WTC11 (cell line): ENCODE data around the gene SBNO1. TPM values are rescaled to one million over a fixed set of nuclear protein-coding genes. Genes with fewer than 3 reads are reported as not detected.

Experiments
- ATAC-seq: fragments of 200-7000 bp; cut with Tn5 transposase; 2 replicates; pipeline ENCODE4 v1.10.0; 2021; ENCODE audit warnings: mild to moderate bottlenecking, moderate library complexity
- CTCF ChIA-PET: fragments of 300-600 bp; sonication (Branson Sonifier 250); formaldehyde crosslinking; loops from one replicate; lab custom pipeline; 2021; ENCODE audit warnings: antibody characterized with exemption; lab: Charles Lee
- POLR2A ChIA-PET: fragments of 350-600 bp; sonication (Branson Sonifier 250); formaldehyde crosslinking; loops from one replicate; lab custom pipeline; 2021; ENCODE audit warnings: antibody characterized with exemption; lab: Charles Lee
- DNase-seq: peaks from one replicate; pipeline ENCODE4 v3.0.0; 2021; ENCODE audit warnings: low spot score
- H3K27ac Mint-ChIP-seq: 2 replicates; pipeline ENCODE4 v1.8.0; 2021; ENCODE audit warnings: mixed read lengths
- H3K27me3 Mint-ChIP-seq: 2 replicates; pipeline ENCODE4 v1.8.0; 2021; ENCODE audit warnings: low read depth, mild to moderate bottlenecking, moderate library complexity, mixed read lengths
- H3K36me3 Mint-ChIP-seq: 2 replicates; pipeline ENCODE4 v1.8.0; 2021; ENCODE audit warnings: mixed read lengths
- H3K4me1 Mint-ChIP-seq: 2 replicates; pipeline ENCODE4 v1.8.0; 2022; ENCODE audit warnings: mixed read lengths
- H3K4me3 Mint-ChIP-seq: 2 replicates; pipeline ENCODE4 v1.8.0; 2021; ENCODE audit warnings: mild to moderate bottlenecking, moderate library complexity, mixed read lengths
- H3K9me3 Mint-ChIP-seq: 2 replicates; pipeline ENCODE4 v1.8.0; 2021; ENCODE audit warnings: mixed read lengths
- ATF2 ChIP-seq: sonication (generic); formaldehyde crosslinking; IDR thresholded peaks from 2 replicates; pipeline ENCODE4 v1.8.1; 2022; ENCODE audit warnings: low read depth, missing genetic modification reagents, borderline replicate concordance
- CREB1 ChIP-seq: sonication (generic); formaldehyde crosslinking; IDR thresholded peaks from 2 replicates; pipeline ENCODE4 v1.8.0; 2023; ENCODE audit warnings: mild to moderate bottlenecking, missing genetic modification reagents
- ELF4 ChIP-seq: sonication (generic); formaldehyde crosslinking; IDR thresholded peaks from 2 replicates; pipeline ENCODE4 v1.8.1; 2022; ENCODE audit warnings: low read depth, mild to moderate bottlenecking, moderate library complexity, missing genetic modification reagents
- FOXJ3 ChIP-seq: sonication (generic); formaldehyde crosslinking; IDR thresholded peaks from 2 replicates; pipeline ENCODE4 v1.9.0; 2021; ENCODE audit warnings: missing genetic modification reagents, mild to moderate bottlenecking, borderline replicate concordance
- GABPB1 ChIP-seq: sonication (generic); formaldehyde crosslinking; IDR thresholded peaks from 2 replicates; pipeline ENCODE4 v1.8.1; 2023; ENCODE audit warnings: mild to moderate bottlenecking, missing genetic modification reagents
- HMGA2 ChIP-seq: fragments of 250-450 bp; sonication (Bioruptor Pico); IDR thresholded peaks from 2 replicates; pipeline ENCODE4 v1.4.0; 2021; ENCODE audit warnings: mild to moderate bottlenecking, moderate library complexity
- HMGXB4 ChIP-seq: sonication (generic); formaldehyde crosslinking; IDR thresholded peaks from 2 replicates; pipeline ENCODE4 v1.8.1; 2023; ENCODE audit warnings: mild to moderate bottlenecking, moderate library complexity, missing genetic modification reagents
- IRF1 ChIP-seq: sonication (generic); formaldehyde crosslinking; IDR thresholded peaks from 2 replicates; pipeline ENCODE4 v1.8.0; 2023; ENCODE audit warnings: missing genetic modification reagents
- NR1H2 ChIP-seq: sonication (generic); formaldehyde crosslinking; IDR thresholded peaks from 2 replicates; pipeline ENCODE4 v1.9.0; 2021; ENCODE audit warnings: mild to moderate bottlenecking, moderate library complexity, missing genetic modification reagents
- NR2C2 ChIP-seq: sonication (generic); formaldehyde crosslinking; IDR thresholded peaks from 2 replicates; pipeline ENCODE4 v1.8.0; 2022; ENCODE audit warnings: mild to moderate bottlenecking, missing genetic modification reagents
- PRDM15 ChIP-seq: sonication (generic); formaldehyde crosslinking; IDR thresholded peaks from 2 replicates; pipeline ENCODE4 v1.8.0; 2022; ENCODE audit warnings: missing genetic modification reagents
- TCF7 ChIP-seq: sonication (generic); formaldehyde crosslinking; IDR thresholded peaks from 2 replicates; pipeline ENCODE4 v1.8.0; 2022; ENCODE audit warnings: mild to moderate bottlenecking, low read depth, missing genetic modification reagents, moderate library complexity
- TEAD4 ChIP-seq: sonication (generic); formaldehyde crosslinking; IDR thresholded peaks from 2 replicates; pipeline ENCODE4 v1.8.0; 2022; ENCODE audit warnings: mild to moderate bottlenecking, missing genetic modification reagents
- USF2 ChIP-seq: sonication (generic); formaldehyde crosslinking; IDR thresholded peaks from 2 replicates; pipeline ENCODE4 v1.8.1; 2023; ENCODE audit warnings: mild to moderate bottlenecking, missing genetic modification reagents, moderate library complexity
- ZNF219 ChIP-seq: sonication (generic); formaldehyde crosslinking; IDR thresholded peaks from 2 replicates; pipeline ENCODE4 v1.8.0; 2023; ENCODE audit warnings: missing genetic modification reagents, mild to moderate bottlenecking, borderline replicate concordance
- ZNF232 ChIP-seq: sonication (generic); formaldehyde crosslinking; IDR thresholded peaks from 2 replicates; pipeline ENCODE4 v1.8.0; 2022; ENCODE audit warnings: mild to moderate bottlenecking, missing genetic modification reagents
- ZNF396 ChIP-seq: fragments of 250-450 bp; sonication (Bioruptor Pico); IDR thresholded peaks from 2 replicates; pipeline ENCODE4 v1.8.0; 2021; ENCODE audit warnings: mild to moderate bottlenecking, moderate library complexity, borderline replicate concordance
- ZNF532 ChIP-seq: fragments of 250-450 bp; sonication (Bioruptor Pico); IDR thresholded peaks from 2 replicates; pipeline ENCODE4 v1.9.0; 2021; ENCODE audit warnings: mild to moderate bottlenecking, borderline replicate concordance
- ZSCAN18 ChIP-seq: fragments of 250-450 bp; sonication (Bioruptor Pico); IDR thresholded peaks from 2 replicates; pipeline ENCODE4 v2.1.2; 2022; ENCODE audit warnings: mild to moderate bottlenecking, moderate library complexity
- total RNA-seq: library from RNA; stranded (reverse); gene quantifications from 3 replicates; pipeline ENCODE4 v1.2.3, GENCODE V29; 2021

SBNO1 gene
- total RNA-seq, 1 experiment from 2014 or later, result 52.2 TPM

- ATAC-seq, result no peak
- no peak for DNase-seq
- Mint-ChIP-seq H3K4me1 (peaks cover 13% of the 10 kb centered on the region), H3K9me3 (no peaks in the 10 kb centered on the region), H3K4me3 (no peak overlapping the region), H3K36me3 (no peaks in the 10 kb centered on the region)
- CTCF ChIA-PET, result interaction anchor here (0.7 kb wide), 1 partner anchor 1119 kb away, joined by 5 read pairs; no protein-coding TSS in a partner anchor
- TF ChIP-seq CREB1 (CRISPR knock-in tag) (no peak), IRF1 (CRISPR knock-in tag) (no peak), ELF4 (CRISPR knock-in tag) (no peak), ZNF532 (CRISPR knock-in tag) (no peak), NR1H2 (no peak), HMGXB4 (CRISPR knock-in tag) (no peak), USF2 (no peak), HMGA2 (CRISPR knock-in tag) (no peak), NR2C2 (CRISPR knock-in tag) (no peak)
- TF ChIP-seq, all 79 proteins: peak for 0
- Mint-ChIP-seq H3K27ac (no peak overlapping the region), H3K27me3 (no peaks in the 10 kb centered on the region)
- POLR2A ChIA-PET, result no interaction called here
Observed at GRCh38 chr12:123358035-123358434, 6.6 kb downstream of the SBNO1 start.

GRCh38 chr12:123356159-123356670 is 8.4 kb downstream of the SBNO1 start:
- H3K9me3 Mint-ChIP-seq, result no peaks in the 10 kb centered on the region
- ATAC-seq (no peak), DNase-seq (no peak)
- H3K4me1 Mint-ChIP-seq, result peaks cover 10% of the 10 kb centered on the region
- TF ChIP-seq PRDM15 (no peak), ZNF396 (CRISPR knock-in tag) (no peak), ZNF232 (CRISPR knock-in tag) (no peak), GABPB1 (no peak), ZSCAN18 (CRISPR knock-in tag) (no peak), FOXJ3 (CRISPR knock-in tag) (no peak), TCF7 (no peak), TEAD4 (CRISPR knock-in tag) (no peak), ATF2 (no peak), ZNF219 (CRISPR knock-in tag) (no peak)
- H3K36me3 Mint-ChIP-seq, result no peaks in the 10 kb centered on the region
- CTCF ChIA-PET, result interaction anchor here (0.6 kb wide), 1 partner anchor 179 kb away, joined by 3 read pairs; no protein-coding TSS in a partner anchor
- H3K4me3 Mint-ChIP-seq, result no peak overlapping the region
- POLR2A ChIA-PET, result interaction anchor here (0.6 kb wide), 1 partner anchor 96 kb away, joined by 5 read pairs; no protein-coding TSS in a partner anchor
- H3K27me3 Mint-ChIP-seq, result no peaks in the 10 kb centered on the region
- H3K27ac Mint-ChIP-seq, result no peak overlapping the region
